ENCODE results near the gene PHC2.
"Not testable (repeated sequence)": the region's sequence is repeated elsewhere in the genome, so short reads cannot be mapped to it uniquely, and the experiment has no call there.

PHC2 gene

DNA sequence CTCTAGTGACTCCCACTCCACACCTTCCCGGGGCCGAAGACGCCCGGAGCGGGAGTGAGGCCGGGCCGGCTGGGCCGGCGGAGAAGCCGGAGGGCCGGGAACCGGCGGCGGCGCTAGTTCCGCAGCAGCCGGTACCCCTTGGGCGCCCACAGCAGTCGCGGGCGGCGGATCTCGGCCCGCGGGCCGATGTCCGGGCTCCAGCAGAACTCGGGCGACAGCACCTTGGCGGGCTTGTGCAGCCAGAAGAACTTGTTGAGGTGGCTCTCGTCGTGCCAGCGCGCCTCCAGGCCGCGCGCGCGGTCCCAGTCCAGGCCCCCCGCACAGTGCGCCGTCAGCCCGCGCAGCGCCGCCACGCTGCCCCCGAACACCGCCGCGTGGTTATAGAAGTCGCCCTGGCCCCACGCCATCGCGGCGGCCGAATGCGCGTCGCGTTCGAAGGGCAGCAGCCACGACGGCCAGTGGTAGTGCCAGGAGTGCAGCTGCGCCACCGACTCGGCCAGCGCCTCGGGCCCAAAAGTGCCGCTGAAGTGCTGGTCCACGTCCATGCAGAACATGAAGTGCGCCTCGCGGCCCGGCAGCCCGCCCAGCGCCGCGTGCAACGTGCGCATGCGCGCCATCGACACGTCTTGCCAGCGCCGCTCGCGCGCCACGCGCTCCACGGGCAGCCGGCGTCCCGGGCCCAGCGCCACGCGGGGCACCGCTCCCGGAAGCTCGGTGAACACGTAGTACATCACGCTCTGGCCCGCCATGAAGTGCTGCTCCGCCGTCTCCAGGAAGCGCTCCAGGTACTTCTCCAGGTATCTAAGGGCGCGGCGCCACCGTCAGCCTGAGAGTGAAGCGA is 124.0 kb downstream of the PHC2 start:
- no peak for DNase-seq

DNA sequence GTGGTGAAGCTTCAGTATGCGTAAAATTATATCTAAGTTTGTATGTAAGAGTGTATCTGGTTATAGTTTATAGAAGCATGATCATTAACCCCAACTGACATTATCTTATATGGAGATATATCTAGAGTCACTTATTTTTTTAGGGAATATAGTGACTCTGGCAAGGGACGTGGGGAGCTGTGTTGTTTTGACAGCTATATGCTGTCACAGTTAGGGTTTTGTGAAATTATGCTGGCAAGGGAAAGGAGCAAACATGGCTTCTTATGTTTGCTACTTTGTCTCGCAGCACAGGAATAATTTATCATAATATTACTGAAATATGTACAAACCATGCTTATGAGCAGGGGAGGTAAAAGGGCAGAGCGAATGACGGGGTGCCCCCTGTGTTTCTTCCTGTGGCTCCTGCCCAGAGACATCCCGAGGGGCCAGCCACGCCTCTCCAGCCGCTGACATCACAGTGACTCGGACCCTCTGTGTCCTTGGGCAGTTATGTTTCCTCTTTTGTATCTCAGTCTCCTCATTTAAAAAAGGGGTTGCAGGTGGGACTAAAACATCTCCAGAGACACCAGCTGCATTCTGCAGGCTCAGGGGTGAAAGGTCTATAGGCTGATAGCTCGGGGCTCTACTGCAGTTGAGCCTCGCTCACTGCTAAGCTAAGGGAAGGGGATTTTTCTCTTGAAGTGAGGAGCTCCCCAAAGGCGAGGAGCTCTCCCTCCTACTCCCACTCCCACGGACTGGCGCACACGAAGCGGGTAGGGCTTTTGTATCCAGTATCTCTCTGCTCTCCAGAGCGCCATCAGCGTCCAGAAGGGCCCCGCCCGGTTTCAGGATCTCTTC is 124.9 kb downstream of the PHC2 start:
- no peak for DNase-seq

- DNase-seq, result no peak
Measured at GRCh38 chr1:33305016-33305415, 125.9 kb downstream of the PHC2 start.

- no peak for DNase-seq
Measured at GRCh38 chr1:33302325-33302724, 128.6 kb downstream of the PHC2 start.

- no peak for DNase-seq
Measured at GRCh38 chr1:33301273-33301984, 129.5 kb downstream of the PHC2 start.

- peak; percentile 8 for DNase-seq
Measured at GRCh38 chr1:33300673-33301072, 130.2 kb downstream of the PHC2 start.

- DNase-seq, result no peak
Measured at GRCh38 chr1:33299461-33300155, 131.3 kb downstream of the PHC2 start.

- DNase-seq, result peak; percentile 52
Measured at GRCh38 chr1:33298623-33299277, 132.1 kb downstream of the PHC2 start.

DNA sequence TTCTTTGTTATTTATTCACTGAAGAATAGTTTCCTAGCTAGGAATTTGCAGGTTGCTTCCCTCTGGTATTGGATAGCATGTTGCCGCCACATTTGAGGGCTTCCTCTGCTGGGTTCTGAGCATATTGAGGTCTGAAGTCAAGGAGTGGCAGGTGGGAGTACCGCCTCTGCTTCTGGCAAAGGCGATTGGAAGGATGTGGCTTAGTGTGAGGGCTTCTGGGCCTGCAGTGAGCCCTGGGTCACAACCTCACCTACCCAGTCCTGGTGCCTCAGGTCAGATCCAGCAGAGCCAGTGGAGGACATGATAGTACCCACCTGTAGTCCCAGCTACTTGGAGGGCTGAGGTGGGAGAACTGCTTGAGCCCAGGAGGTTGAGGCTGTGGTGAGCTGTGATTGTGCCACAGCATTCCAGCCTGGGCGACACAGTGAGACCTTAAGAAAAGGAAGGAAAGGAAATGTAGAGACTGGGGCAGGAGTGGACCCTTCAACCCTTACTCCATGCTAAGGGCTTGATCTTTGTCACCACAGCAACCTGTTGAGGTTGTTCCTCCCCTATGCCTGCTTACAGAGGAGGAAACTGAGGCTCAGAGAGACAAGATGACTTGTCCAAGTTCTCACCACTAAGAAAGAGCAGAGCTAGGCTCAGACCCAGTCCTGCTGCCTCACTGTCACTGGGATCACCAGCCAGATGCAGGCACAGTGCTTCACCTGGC is 132.8 kb downstream of the PHC2 start:
- no peak for DNase-seq

DNA sequence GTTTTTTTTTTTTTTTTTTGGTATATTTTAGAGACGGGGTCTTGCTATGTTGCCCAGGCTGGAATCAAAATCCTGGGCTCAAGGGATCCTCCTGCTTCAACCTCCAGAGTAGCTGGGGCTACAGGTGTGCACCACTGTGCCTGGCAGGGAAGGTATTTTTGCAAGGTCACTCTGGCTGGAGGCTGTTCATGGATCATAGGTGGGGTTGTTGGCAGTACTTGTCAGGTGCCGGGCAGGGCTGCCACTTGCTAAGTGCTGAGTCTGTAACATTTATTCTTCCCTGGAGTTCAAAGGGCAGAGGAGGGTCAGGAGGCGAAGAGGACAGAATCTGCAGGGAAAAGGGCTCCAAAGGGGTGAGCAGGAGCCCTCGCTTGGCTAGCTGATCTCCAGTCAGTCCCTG is 134.1 kb downstream of the PHC2 start:
- no peak for DNase-seq

DNA sequence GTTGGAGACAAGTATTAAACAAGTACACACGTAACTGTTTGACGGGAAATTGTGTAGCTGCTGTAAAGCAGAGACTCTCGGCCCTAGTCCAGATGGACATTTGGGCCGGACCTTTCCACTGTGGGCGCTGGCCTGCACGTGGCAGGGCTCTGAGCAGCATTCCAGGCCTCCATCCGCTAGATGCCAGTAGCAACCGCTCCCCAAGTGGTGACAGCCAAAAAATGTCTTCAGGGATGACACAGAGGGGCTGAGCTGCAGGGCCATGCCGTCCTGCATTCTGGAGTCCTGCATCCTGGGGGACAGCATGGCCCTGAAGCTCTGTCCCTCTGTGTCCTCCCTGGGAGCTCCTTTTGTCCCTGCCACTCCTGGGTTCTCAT is 134.8 kb downstream of the PHC2 start:
- DNase-seq, result no peak

DNA sequence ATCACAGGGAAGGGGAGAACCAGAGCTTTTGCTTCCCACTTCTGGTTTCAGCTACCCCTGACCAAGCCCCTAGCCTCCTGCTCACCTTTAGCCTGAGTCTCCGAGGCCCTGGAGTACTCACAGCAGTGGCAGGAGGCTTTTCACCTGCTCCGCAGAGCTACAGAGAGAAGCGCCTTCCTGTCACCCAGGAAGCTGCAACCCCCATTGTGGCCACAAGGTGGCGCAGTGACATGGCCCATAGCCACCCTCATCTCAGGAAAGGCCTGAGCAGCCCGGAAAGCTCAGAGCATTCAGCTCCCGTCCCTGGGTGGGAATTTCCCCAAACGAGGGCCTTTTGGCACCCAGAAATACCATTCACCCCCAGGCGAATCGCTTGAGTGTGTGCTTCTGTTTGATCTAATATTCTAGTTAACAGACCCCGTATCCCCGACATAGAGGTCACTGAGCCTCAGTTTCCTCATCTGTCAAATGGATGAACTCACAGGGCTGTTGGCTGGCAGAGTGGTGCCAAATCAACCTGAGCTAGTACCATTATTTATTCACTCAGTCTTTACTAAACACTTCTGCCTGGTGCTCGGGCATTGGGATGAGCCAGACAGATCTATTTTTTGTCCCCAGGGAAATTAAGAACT is 135.3 kb downstream of the PHC2 start:
- peak; percentile 52 for DNase-seq

DNA sequence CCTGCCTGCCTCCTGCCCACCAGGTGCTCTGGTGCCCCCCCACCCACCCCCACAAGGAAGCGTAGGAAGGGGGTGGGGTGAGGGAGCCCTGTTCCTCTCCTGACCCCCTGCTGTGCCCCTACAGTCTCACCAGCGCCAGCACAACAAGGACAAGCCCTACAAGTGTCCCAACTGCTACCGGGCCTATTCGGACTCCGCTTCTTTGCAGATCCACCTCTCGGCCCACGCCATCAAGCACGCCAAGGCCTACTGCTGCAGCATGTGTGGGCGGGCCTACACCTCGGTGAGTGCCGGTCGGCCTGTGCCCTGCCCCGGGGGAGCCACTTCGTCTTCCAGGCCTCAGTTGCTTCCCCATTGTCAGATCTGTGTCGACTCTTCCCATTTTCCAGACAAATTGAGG is 135.9 kb downstream of the PHC2 start:
- DNase-seq, result no peak

GRCh38 chr1:33294071-33295010 is 136.6 kb downstream of the PHC2 start:
- DNase-seq, result no peak

- DNase-seq, result no peak
Measured at GRCh38 chr1:33292726-33293340, 138.1 kb downstream of the PHC2 start.

DNA sequence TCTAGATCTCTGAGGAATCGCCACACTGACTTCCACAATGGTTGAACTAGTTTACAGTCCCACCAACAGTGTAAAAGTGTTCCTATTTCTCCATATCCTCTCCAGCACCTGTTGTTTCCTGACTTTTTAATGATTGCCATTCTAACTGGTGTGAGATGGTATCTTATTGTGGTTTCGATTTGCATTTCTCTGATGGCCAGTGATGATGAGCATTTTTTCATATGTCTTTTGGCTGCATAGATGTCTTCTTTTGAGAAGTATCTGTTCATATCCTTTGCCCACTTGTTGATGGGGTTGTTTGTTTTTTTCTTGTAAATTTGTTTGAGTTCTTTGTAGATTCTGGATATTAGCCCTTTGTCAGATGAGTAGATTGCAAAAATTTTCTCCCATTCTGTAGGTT is 140.3 kb downstream of the PHC2 start:
- DNase-seq, result not testable (repeated sequence)

GRCh38 chr1:33289858-33290154 is 141.1 kb downstream of the PHC2 start:
- no peak for DNase-seq

- no peak for DNase-seq
Measured at GRCh38 chr1:33288976-33289857, 141.7 kb downstream of the PHC2 start.

- no peak for DNase-seq
Measured at GRCh38 chr1:33287317-33287716, 143.6 kb downstream of the PHC2 start.

Data from NCI-H2029 (cell line).